HCT116 (cell line): ENCODE results near the gene TNIK. TPM values are rescaled to one million over a fixed set of nuclear protein-coding genes. Genes with fewer than 3 reads are reported as not detected.

ENCODE experiments used
- ATAC-seq: fragments of 200-7000 bp; cut with Tn5 transposase; 2 replicates; pipeline ENCODE4 v1.9.1; 2020; ENCODE audit warnings: mild to moderate bottlenecking, moderate library complexity
- BruUV-seq: library from RNA; stranded (reverse); fragments of 400-500 nt; replicated peaks from 2 replicates; lab custom pipeline; 2021; lab: Mats Ljungman, UMichigan
- CTCF ChIA-PET: fragments of 300-600 bp; sonication (Branson Sonifier 250); formaldehyde crosslinking; loops from one replicate; lab custom pipeline; 2021; ENCODE audit warnings: antibody characterized with exemption; lab: Charles Lee
- POLR2A ChIA-PET: fragments of 300-600, 350-600 bp; sonication (Branson Sonifier 250); formaldehyde crosslinking; loops from one replicate; lab custom pipeline; 2021; ENCODE audit warnings: antibody characterized with exemption; lab: Charles Lee
- RAD21 ChIA-PET, 2 experiments: fragments of 300-600 bp; sonication (Branson Sonifier 250); formaldehyde crosslinking; loops; one replicate each; lab custom pipeline; 2023; ENCODE audit warnings: low total read pairs in 2 of 2; ENCODE audit not compliant: uncharacterized antibody in 2 of 2, unreplicated experiment in 2 of 2, low non-redundant PET in 1 of 2; lab: Charles Lee
- DNase-seq: peaks from one replicate; pipeline ENCODE4 v3.0.0-alpha.2; 2010; ENCODE audit warnings: low read depth, low spot score
- H2AFZ ChIP-seq: fragments of 200-600 bp; shearing (Covaris generic), sonication (generic); 2 replicates; pipeline ENCODE4 v1.6.1; 2017; ENCODE audit warnings: low read depth, mixed run types, mixed read lengths, antibody characterized with exemption, low read length; ENCODE audit not compliant: poor library complexity, severe bottlenecking
- H3K27ac ChIP-seq: 2 replicates; pipeline ENCODE4 v1.5.1; 2012; ENCODE audit warnings: low read depth, low read length
- H3K27me3 ChIP-seq: fragments of 200-600 bp; sonication (generic); 2 replicates; pipeline ENCODE4 v1.6.1; 2016; ENCODE audit warnings: mixed run types, low read length, mixed read lengths; ENCODE audit not compliant: insufficient read depth
- H3K36me3 ChIP-seq, 2 experiments: fragments of 200-500 bp in 1 of 2; fragments of 200-600 bp in 1 of 2; sonication (Bioruptor generic) in 1 of 2; sonication (generic) in 1 of 2; 2 replicates each; pipeline versions ENCODE4 v1.5.1 to v1.6.1; 2014 to 2016; ENCODE audit warnings: low read length in 2 of 2, inconsistent platforms in 1 of 2, mixed read lengths in 1 of 2, mixed run types in 1 of 2; ENCODE audit not compliant: insufficient read depth in 2 of 2, control insufficient read depth in 1 of 2
- H3K4me1 ChIP-seq, 2 experiments: fragments of 200-600 bp in 1 of 2; sonication (generic) in 1 of 2; 2 replicates each; pipeline versions ENCODE4 v1.5.1 to v1.6.1; 2012 to 2017; ENCODE audit warnings: low read length in 2 of 2, inconsistent platforms in 1 of 2, mild to moderate bottlenecking in 1 of 2, mixed read lengths in 1 of 2, mixed run types in 1 of 2, moderate library complexity in 1 of 2; ENCODE audit not compliant: insufficient read depth in 2 of 2, control insufficient read depth in 1 of 2
- H3K4me2 ChIP-seq: fragments of 200-600 bp; sonication (generic); 2 replicates; pipeline ENCODE4 v1.6.1; 2017; ENCODE audit warnings: mixed run types, low read length, mixed read lengths
- H3K4me3 ChIP-seq, 2 experiments: fragments of 200-600 bp in 1 of 2; sonication (generic) in 1 of 2; replicated peaks in 1 of 2; 2 replicates each; pipeline ENCODE4 v1.5.1; 2011 to 2016; ENCODE audit warnings: low read length in 2 of 2, control low read depth in 1 of 2, low read depth in 1 of 2, mild to moderate bottlenecking in 1 of 2, mixed read lengths in 1 of 2, mixed run types in 1 of 2
- H3K79me2 ChIP-seq: fragments of 200-600 bp; sonication (generic); 2 replicates; pipeline ENCODE4 v1.6.1; 2017; ENCODE audit warnings: mild to moderate bottlenecking, mixed run types, low read length, moderate library complexity, mixed read lengths; ENCODE audit not compliant: insufficient read depth
- H3K9ac ChIP-seq: fragments of 200-600 bp; sonication (generic); 2 replicates; pipeline ENCODE4 v1.6.1; 2016; ENCODE audit warnings: low read length, mixed read lengths
- H3K9me2 ChIP-seq: fragments of 200-600 bp; sonication (generic), shearing (Covaris generic); 2 replicates; pipeline ENCODE4 v1.6.1; 2017; ENCODE audit warnings: mixed run types, mild to moderate bottlenecking, moderate library complexity; ENCODE audit not compliant: insufficient read depth
- H3K9me3 ChIP-seq, 2 experiments: fragments of 200-500 bp in 1 of 2; fragments of 200-600 bp in 1 of 2; sonication (Bioruptor generic) in 1 of 2; sonication (generic) in 1 of 2; 2 replicates each; pipeline ENCODE4 v1.6.1; 2014 to 2017; ENCODE audit warnings: low read length in 2 of 2, mixed read lengths in 2 of 2, inconsistent platforms in 1 of 2, low read depth in 1 of 2, mild to moderate bottlenecking in 1 of 2, mixed run types in 1 of 2, moderate library complexity in 1 of 2; ENCODE audit not compliant: control insufficient read depth in 1 of 2, insufficient read depth in 1 of 2
- H4K20me1 ChIP-seq: fragments of 200-600 bp; sonication (generic), shearing (Covaris generic); 2 replicates; pipeline ENCODE4 v1.6.1; 2017; ENCODE audit warnings: mixed run types, mild to moderate bottlenecking, moderate library complexity; ENCODE audit not compliant: insufficient read depth
- EGR1 ChIP-seq: IDR thresholded peaks from 2 replicates; pipeline ENCODE4 v1.6.1; 2012; ENCODE audit warnings: low read depth
- EZH2phosphoT487 ChIP-seq: fragments of 200-600 bp; IDR thresholded peaks from 2 replicates; pipeline ENCODE4 v1.6.1; 2018; ENCODE audit warnings: antibody characterized with exemption, borderline replicate concordance
- FOSL1 ChIP-seq: IDR thresholded peaks from 2 replicates; pipeline ENCODE4 v1.6.1; 2012; ENCODE audit warnings: low read depth
- POLR2A ChIP-seq: IDR thresholded peaks from 2 replicates; pipeline ENCODE4 v1.7.0; 2011; ENCODE audit warnings: borderline replicate concordance; ENCODE audit not compliant: insufficient read depth, insufficient read length; ENCODE audit errors: extremely low read depth
- POLR2AphosphoS5 ChIP-seq: IDR thresholded peaks from 2 replicates; pipeline ENCODE4 v1.6.1; 2011; ENCODE audit warnings: mild to moderate bottlenecking, low read depth, low read length, moderate library complexity
- RAD21 ChIP-seq: IDR thresholded peaks from 2 replicates; pipeline ENCODE4 v1.6.1; 2012; ENCODE audit warnings: low read depth, mild to moderate bottlenecking
- SIN3A ChIP-seq: IDR thresholded peaks from 2 replicates; pipeline ENCODE4 v1.6.1; 2012; ENCODE audit warnings: low read depth
- SP1 ChIP-seq: IDR thresholded peaks from 2 replicates; pipeline ENCODE4 v1.6.1; 2012; ENCODE audit warnings: low read depth
- TCF7L2 ChIP-seq: IDR thresholded peaks from 2 replicates; pipeline ENCODE4 v1.7.0; 2011; ENCODE audit warnings: borderline replicate concordance, inconsistent platforms; ENCODE audit not compliant: insufficient read depth, insufficient read length; ENCODE audit errors: extremely low read depth
- ZNF274 ChIP-seq: fragments of 200-500 bp; sonication (Bioruptor generic); IDR thresholded peaks from 2 replicates; pipeline ENCODE4 v1.6.1; 2014; ENCODE audit warnings: mild to moderate bottlenecking, low read depth, low read length, inconsistent platforms
- intact Hi-C: fragments of 100-400 bp; cut with micrococcal nuclease; formaldehyde crosslinking; loops from 2 replicates; pipeline ENCODE4 v1.10.0; 2022
- total RNA-seq: library from RNA; stranded (reverse); gene quantifications from one replicate; pipeline ENCODE4 v1.2.1, GENCODE V29; 2021; ENCODE audit not compliant: unreplicated experiment
- TF ChIP-seq, protein P1 (sequence below): IDR thresholded peaks from 2 replicates; pipeline ENCODE4 v1.6.1; 2011; ENCODE audit warnings: mild to moderate bottlenecking, low read length, moderate library complexity; ENCODE audit not compliant: insufficient replicate concordance; ENCODE audit errors: extremely low read depth
- TF ChIP-seq, protein P2 (sequence below): IDR thresholded peaks from 2 replicates; pipeline ENCODE4 v1.6.1; 2012; ENCODE audit warnings: low read depth

TNIK gene
- total RNA-seq, 1 experiment from 2014 or later: 24.1 TPM

- no TSS peak for BruUV-seq
- RAD21 ChIA-PET: no interaction called here
- CTCF ChIA-PET: no interaction called here
- no peak overlapping the region for H3K4me2 ChIP-seq
- peaks cover 3 to 8% of the 10 kb centered on the region in 2 experiments; a peak in 3 of 4 replicates for H3K4me1 ChIP-seq
- H2AFZ ChIP-seq: no peak overlapping the region
- no peak overlapping the region for H3K27ac ChIP-seq
- ATAC-seq (no peak), DNase-seq (no peak)
- H3K9me3 ChIP-seq: no peaks in the 10 kb centered on the region
- no peaks in the 10 kb centered on the region for H3K79me2 ChIP-seq
- H3K9ac ChIP-seq: no peak overlapping the region
- no peaks in the 10 kb centered on the region for H4K20me1 ChIP-seq
- TF ChIP-seq POLR2A (no peak), SP1 (no peak), RAD21 (no peak), EZH2phosphoT487 (no peak), POLR2AphosphoS5 (no peak), SIN3A (no peak), EGR1 (no peak), FOSL1 (no peak), ZNF274 (no peak), TCF7L2 (no peak)
- TF ChIP-seq, protein P1, sequence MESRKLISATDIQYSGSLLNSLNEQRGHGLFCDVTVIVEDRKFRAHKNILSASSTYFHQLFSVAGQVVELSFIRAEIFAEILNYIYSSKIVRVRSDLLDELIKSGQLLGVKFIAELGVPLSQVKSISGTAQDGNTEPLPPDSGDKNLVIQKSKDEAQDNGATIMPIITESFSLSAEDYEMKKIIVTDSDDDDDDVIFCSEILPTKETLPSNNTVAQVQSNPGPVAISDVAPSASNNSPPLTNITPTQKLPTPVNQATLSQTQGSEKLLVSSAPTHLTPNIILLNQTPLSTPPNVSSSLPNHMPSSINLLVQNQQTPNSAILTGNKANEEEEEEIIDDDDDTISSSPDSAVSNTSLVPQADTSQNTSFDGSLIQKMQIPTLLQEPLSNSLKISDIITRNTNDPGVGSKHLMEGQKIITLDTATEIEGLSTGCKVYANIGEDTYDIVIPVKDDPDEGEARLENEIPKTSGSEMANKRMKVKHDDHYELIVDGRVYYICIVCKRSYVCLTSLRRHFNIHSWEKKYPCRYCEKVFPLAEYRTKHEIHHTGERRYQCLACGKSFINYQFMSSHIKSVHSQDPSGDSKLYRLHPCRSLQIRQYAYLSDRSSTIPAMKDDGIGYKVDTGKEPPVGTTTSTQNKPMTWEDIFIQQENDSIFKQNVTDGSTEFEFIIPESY: no peak
- TF ChIP-seq, protein P2, sequence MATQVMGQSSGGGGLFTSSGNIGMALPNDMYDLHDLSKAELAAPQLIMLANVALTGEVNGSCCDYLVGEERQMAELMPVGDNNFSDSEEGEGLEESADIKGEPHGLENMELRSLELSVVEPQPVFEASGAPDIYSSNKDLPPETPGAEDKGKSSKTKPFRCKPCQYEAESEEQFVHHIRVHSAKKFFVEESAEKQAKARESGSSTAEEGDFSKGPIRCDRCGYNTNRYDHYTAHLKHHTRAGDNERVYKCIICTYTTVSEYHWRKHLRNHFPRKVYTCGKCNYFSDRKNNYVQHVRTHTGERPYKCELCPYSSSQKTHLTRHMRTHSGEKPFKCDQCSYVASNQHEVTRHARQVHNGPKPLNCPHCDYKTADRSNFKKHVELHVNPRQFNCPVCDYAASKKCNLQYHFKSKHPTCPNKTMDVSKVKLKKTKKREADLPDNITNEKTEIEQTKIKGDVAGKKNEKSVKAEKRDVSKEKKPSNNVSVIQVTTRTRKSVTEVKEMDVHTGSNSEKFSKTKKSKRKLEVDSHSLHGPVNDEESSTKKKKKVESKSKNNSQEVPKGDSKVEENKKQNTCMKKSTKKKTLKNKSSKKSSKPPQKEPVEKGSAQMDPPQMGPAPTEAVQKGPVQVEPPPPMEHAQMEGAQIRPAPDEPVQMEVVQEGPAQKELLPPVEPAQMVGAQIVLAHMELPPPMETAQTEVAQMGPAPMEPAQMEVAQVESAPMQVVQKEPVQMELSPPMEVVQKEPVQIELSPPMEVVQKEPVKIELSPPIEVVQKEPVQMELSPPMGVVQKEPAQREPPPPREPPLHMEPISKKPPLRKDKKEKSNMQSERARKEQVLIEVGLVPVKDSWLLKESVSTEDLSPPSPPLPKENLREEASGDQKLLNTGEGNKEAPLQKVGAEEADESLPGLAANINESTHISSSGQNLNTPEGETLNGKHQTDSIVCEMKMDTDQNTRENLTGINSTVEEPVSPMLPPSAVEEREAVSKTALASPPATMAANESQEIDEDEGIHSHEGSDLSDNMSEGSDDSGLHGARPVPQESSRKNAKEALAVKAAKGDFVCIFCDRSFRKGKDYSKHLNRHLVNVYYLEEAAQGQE: no peak
- H3K9me2 ChIP-seq: no peaks in the 10 kb centered on the region
- POLR2A ChIA-PET: no interaction called here
- no peaks in the 10 kb centered on the region for H3K36me3 ChIP-seq
- intact Hi-C loops: no loop called here
- H3K4me3 ChIP-seq: no peak overlapping the region
- no peaks in the 10 kb centered on the region for H3K27me3 ChIP-seq
Measured at GRCh38 chr3:171442184-171442583, 18.0 kb downstream of the TNIK start.
